Hematopoietic multipotent progenitor cell treated with erythropoietin and hydrocortisone succinate and interleukin-3 and kit ligand, for 6 days (in vitro differentiated cells): ENCODE measurements around the gene CSPG4.
"Not testable (repeated sequence)": the region's sequence is repeated elsewhere in the genome, so short reads cannot be mapped to it uniquely, and the experiment has no call there.

Experiments used
- DNase-seq: peaks from one replicate; pipeline ENCODE4 v3.0.0-alpha.2; 2015

Gene CSPG4

GRCh38 chr15:75686212-75686642 lies 26.4 kb downstream of the CSPG4 start:
- DNase-seq, result peak; percentile 74

GRCh38 chr15:75685195-75685594 lies 27.5 kb downstream of the CSPG4 start:
- DNase-seq, result no peak

- no peak for DNase-seq
These were observed 28.0 kb downstream of the CSPG4 start for GRCh38 chr15:75684648-75685047.

GRCh38 chr15:75683646-75684312 lies 28.9 kb downstream of the CSPG4 start:
- DNase-seq, result peak; percentile 87

GRCh38 chr15:75682181-75683135 lies 30.2 kb downstream of the CSPG4 start:
- DNase-seq, result no peak

GRCh38 chr15:75680007-75680789 lies 32.5 kb downstream of the CSPG4 start:
- DNase-seq, result no peak

- DNase-seq, result not testable (repeated sequence)
These were observed 34.3 kb downstream of the CSPG4 start for GRCh38 chr15:75678324-75678690.

- DNase-seq, result no peak
These were observed 35.0 kb downstream of the CSPG4 start for GRCh38 chr15:75677465-75678323.

DNA sequence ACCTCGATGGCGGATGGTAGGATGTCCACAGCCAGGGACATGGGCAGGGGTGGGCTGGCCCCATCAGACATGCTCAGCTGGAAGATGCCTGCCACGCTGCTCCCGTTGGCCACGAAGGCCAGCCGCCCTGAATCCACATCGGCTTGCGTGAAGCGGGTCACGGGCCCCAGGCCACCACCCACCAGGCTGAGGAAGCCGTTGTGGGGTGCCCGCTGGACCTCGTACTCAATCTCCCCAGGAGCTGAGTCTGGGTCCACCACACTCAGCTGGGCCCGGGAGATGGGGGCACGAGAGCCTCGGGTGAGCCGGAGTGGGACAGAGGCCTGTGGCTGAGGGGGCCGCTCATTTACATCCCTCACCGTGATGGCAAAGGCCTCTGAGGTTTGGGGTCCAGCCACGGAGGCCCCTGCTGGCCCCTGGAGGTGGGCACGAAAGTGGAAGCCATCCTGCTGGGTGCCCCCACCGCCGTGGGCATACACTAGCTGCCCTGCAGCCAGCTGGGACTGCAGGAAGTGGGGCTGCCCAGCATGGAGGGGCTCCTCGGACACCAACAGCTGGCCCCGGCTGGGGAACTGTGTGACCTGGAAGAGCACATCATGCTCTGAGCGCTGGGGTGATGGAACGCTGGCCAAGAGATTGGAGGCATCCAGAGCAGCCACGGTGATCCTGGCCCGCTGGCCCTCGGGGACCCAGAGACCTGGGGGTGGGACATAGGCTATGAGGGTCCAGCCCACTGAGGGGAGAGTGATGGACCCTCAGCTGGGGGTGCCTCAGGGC lies 35.8 kb downstream of the CSPG4 start:
- DNase-seq, result no peak

DNA sequence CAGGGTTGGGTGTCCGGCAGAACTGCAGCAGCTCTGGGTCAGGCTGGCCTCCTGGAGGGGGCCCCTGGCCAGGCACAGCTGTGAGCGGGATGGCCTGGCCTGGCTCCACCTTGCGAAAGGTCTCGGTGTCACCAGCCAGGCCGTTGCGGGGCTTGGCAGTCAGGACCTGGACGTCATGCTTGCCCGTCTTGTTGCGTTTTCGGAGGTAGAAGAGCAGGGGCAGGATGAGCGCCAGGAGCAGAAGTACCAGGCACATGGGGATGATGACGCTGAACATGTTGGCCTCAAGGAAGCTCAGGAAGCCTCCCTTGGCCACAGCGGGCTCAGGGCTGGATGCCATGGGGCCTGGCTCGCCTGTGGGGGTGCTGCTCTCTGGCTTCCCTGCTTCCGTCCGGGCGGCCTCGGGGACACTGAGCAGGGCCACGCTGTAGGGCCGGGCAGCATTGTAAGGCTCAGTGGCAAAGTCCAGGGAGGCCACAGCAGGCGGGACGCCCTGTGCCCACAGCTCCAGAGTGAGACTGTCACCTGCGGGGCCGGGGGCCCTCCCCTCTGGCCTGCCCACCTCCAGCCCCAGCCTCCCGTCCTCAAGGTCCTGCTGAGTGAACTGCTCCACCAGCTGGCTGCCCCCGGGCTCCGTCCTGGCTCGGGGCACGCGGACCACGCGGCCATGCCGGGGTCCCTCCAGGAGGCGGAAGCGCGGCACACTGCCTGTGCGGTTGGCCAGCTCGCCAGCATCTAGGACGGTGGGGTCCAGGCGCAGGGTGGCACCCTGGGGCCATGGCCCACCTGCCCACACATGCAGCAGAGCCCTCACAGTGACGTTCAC lies 36.9 kb downstream of the CSPG4 start:
- DNase-seq, result no peak

GRCh38 chr15:75674366-75674765 lies 38.3 kb downstream of the CSPG4 start:
- no peak for DNase-seq

DNA sequence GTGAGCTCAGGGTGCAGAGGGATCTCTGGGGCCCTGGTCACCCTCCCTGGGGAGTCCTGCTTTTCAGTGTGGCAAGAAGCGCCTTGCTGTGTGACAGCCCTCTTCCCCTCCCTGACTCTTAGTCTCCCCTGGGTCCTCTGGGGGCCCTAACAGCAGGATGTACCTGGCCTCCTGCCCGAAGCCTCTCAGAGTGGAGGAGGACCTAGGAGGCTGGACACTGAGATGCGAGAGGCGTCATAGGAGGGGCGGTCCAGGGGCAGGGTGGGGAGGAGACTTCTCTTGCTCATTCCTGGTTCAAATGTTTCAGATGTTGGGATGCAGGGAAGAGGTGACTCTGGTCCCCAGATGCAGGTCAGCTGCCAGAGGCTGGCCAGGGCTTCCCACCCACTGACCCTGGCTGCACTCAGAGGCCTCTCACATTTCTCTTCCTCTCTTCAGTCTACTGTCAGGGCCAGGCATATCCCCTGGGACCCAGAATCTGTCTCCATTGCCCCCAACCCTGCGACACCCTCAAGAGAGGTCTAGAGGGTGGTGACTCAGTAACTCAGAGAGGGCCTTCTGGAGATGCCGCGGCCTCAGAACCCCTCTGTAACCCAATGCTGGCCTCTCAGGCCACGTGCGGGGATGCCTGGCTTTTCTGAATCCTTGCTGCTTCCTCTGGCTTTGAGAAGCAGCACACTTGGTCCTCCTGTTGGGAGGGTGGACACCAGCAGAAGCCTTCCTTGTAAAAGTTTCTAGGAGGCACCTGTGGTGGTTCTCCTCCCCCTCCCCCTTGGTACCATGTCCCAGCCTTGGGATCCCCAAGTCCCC lies 39.0 kb downstream of the CSPG4 start:
- no peak for DNase-seq

GRCh38 chr15:75672646-75673425 lies 39.8 kb downstream of the CSPG4 start:
- no peak for DNase-seq

GRCh38 chr15:75671730-75672602 lies 40.7 kb downstream of the CSPG4 start:
- DNase-seq, result no peak

DNA sequence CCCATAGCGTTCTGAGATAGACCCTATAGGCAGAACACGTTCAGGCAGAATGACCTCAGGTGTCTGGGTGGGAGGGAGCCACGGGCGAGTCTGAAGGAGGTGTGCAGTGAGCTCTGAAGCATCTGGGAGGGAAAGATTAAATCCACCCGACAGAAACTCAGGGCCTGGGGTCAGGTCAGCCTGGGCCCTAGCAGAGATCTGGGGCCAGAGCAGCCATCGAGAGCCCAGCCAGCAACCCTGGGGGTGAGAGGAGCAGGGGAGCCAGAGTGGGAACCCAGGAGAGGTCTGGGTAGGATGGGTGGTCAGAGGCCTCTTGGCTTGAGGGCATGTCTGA lies 42.8 kb downstream of the CSPG4 start:
- no peak for DNase-seq

DNA sequence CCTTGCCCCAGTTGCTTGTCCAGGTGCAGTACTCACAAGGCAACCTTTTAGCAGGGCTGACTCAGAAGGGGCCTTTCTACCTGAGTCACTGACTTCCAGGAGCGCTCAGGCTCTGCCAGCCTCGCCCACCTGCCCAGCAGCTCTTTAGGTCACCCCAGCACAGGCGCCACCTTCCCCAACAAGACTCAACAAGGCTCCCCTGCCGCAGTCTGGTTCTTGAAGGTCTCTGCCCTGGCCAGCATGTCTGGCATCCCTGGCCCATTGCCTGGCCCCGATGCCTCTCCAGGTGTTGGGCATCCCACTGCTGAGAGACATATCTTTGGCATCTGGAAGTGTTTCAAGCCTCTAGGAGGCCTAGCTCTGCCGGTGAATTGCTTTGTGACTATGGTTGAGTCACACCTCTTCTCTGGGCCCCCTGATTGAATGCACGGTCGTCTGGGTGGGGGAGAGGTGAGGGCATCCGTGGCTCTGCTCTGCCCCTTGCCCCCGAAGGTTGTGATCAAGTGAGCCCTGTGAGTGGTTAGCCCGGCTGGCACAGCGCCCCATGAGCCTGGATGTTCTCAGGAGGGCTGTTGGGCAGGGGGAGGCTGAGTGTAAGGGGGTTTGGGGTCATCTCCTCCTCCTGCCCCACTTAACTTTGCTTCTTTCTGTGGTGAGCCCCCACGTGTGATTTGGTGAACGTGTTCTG lies 43.3 kb downstream of the CSPG4 start:
- DNase-seq, result no peak

DNA sequence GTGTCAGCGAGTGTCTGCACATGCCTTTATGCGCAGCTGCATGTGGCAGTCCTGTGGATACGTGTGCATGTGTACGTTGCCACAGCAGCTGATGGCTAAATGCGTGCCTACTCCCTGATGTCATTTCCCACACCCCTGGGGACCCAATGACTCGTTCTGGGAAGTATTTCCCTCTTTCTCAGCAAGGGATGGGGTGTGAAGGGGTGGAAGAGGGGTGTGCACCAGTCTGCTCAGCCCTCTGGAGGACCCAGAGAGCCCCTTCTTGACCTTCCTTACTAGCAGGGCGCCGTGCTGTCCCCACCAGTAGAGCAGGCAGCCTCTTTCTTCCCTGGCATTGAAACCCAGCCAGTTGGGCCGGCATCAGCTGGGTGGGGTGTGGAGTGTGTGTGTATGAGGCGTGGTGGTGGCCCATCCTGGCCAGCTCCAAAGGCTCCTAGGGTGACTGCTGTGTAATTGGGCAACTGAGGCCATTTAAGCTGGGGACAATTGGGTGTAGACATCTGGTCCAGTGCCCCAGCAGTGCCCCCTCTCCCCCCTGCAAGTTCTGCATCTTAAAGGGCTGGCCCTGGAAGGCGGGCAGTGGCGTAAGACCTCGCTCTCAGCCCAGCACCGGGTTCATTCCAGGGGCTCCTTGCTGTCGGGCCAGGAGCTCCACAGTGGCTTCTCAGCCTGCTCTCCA lies 45.7 kb downstream of the CSPG4 start:
- DNase-seq, result no peak
